Activated CD4-positive, alpha-beta T cell treated with anti-CD3 and anti-CD28 coated beads, Interleukin-2, amount 50 U/mL, for 4 hours (primary cell): ENCODE measurements around the gene HPSE2.
"Not testable (repeated sequence)": the region's sequence is repeated elsewhere in the genome, so short reads cannot be mapped to it uniquely, and the experiment has no call there.

Experiments
- DNase-seq, 2 experiments: peaks; one replicate each; pipeline ENCODE4 v3.0.0-alpha.2; 2020

HPSE2 gene

GRCh38 chr10:99235658-99236626 lies at the start of gene HPSE2:
Gene HPSE2, minus strand, starts transcription at chr10:99235852.
- DNase-seq: no peak

DNA sequence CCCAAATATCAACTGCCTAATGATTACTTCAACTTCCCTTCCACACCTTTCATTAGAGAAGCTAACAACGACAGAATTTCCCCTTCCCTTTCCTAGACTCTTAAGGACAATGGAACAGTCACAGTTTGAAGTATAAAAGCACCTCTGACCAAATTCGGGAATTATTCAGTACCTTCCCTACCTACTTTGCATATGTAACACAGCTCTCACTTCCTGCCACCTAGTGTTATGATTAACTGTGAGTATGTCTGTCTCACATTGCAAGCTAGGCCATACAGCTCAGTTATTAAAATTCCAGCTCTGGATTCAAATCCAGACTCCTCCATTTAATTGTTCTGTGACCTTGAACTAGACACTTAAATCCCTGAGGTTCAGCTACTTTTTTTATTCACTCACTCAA lies 44.8 kb upstream of the HPSE2 start:
- DNase-seq: no peak

- no peak for DNase-seq
These were observed 44.0 kb upstream of the HPSE2 start for GRCh38 chr10:99279626-99280111.

DNA sequence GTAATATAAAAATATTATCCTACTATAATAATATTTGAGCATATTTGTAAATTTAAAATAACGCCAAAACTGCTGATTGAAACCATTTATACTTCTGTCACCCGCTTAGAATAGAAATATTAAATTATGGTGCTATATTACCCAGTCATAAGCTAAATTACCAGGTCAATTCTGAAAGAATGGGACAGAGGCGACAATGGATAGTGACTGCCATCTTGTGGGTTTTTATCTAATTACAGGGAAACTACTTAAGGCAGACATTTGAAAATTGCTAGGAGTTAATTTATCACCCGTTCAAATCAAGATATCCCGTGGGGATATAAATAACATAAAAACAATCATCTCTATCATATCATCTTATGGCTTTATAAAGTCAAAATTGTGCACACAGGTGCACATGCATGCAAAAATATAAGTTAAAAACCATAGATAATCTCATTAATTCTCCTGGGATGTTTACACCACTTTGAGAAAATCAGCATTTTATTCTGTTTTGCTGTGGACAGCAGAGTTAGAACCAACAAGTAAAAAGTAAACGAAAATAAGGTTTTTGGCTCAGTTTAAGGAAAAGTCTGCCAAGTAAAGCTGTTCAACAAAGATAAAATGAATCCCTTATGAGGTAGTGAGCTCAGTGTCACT lies 41.3 kb upstream of the HPSE2 start:
- no peak for DNase-seq

GRCh38 chr10:99266383-99266782 lies 30.7 kb upstream of the HPSE2 start:
- no peak for DNase-seq

GRCh38 chr10:99248824-99249223 lies 13.2 kb upstream of the HPSE2 start:
- DNase-seq: no peak

GRCh38 chr10:99247893-99248292 lies 12.2 kb upstream of the HPSE2 start:
- not testable (repeated sequence) for DNase-seq

DNA sequence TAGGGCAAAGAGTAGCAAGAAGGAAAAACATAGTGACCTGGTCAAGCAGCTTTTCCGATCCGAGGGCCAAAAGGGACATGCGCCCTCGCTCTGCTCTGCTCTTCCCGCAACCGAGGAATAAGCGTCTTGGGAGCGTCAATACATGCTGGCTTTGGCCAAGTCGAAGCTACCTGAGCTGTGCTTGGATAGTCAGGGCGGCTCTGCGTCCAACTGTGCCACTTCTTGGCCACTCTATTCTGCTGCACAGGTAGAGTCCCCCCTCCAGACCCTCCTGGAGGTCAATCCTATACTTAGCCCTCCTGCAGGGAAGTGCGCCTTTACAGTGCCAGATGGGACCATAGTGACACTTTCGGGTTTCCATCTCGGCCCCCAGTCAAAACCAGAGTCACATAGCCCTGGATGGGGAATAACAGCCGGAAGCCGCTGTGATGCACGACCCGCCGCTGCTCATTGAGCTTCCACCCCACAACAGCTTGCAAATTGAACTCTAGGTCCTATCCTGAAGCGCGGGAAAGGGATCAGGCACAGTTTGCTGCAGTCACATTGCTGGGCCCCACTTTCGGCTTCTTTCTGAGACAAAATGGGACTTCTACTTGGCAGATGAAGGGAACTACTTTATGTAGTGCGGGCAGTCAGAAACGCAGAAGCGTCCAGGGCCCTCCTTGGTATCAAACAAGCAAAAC lies 1.1 kb upstream of the HPSE2 start:
- no peak for DNase-seq

- no peak for DNase-seq
These were observed 628 bp downstream of the HPSE2 start for GRCh38 chr10:99234791-99235657.

GRCh38 chr10:99234041-99234790 lies 1.4 kb downstream of the HPSE2 start:
- DNase-seq: no peak

DNA sequence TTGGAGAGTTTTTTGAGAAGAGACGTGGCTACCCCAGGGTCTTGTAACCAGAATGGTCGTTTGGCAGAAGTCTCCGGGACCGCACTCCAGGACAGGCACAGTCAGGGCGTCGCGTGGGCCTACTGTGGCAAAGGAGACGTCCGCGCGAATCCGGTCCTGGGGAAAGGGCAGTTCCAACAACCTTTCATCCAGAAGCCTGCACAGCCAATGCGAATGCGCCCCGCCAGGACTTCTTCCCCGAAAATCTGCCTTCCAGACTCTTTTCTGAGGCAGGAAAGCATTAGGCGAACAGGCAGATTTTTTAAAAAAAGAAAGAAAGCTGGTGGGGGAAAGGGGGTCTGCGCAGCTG lies 2.0 kb downstream of the HPSE2 start:
- DNase-seq: no peak

- no peak for DNase-seq
These were observed 2.5 kb downstream of the HPSE2 start for GRCh38 chr10:99233000-99233688.

GRCh38 chr10:99232360-99232999 lies 3.2 kb downstream of the HPSE2 start:
- DNase-seq: no peak

DNA sequence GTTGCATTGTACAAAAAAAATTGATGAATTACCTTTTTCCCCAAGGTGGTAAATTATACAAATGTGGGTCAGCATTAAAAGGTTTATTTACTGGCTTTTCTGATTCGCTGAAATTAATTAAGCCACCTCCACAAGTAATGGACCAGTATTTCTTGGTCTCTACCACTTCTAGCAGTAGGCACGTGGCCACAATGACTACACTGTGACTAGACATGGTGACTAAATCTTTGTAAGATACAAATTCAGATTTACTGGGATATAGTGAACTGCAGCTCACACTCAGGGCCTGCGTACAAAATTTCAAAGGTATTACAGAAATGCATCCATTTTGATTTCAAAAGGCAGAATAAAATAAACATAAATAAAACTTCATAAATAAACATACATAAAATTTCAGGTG lies 10.9 kb downstream of the HPSE2 start:
- DNase-seq: no peak

DNA sequence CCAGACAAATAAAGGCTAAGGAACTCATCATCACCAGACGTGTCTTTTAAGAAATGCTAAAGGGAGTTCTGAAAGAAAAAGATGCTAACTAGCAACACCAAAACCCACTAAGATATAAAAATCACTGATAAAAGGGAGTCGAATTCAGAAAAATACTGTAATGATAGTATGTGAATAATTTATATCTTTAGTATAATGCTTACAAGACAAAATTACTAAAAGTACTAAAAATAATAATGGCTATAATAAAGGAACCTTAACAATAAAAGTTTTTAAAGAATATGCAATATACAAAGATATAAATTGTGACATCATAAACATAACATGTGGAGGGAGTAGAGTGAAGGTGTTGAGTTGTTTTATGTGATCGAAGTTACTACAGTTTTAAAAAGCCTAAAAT lies 28.3 kb downstream of the HPSE2 start:
- DNase-seq: no peak

DNA sequence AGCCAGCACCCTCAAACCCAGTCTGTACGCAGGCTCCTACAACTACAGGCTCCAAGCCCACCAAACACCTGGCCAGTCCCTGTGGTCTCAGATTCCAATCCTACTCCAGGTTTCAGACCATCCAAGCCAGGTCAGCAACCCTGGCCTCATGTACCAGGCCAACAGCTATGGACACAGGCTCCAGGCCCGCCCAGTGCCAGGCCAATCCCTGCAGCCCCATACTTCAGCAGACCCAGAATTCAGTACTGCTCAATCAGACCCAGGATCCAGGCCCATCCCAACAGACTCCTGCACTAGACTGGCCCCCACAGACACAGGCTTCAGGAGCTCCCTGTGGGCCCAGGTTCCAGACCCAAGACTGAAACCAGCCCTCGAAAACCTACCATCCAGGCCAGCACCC lies 32.3 kb downstream of the HPSE2 start:
- DNase-seq: no peak

DNA sequence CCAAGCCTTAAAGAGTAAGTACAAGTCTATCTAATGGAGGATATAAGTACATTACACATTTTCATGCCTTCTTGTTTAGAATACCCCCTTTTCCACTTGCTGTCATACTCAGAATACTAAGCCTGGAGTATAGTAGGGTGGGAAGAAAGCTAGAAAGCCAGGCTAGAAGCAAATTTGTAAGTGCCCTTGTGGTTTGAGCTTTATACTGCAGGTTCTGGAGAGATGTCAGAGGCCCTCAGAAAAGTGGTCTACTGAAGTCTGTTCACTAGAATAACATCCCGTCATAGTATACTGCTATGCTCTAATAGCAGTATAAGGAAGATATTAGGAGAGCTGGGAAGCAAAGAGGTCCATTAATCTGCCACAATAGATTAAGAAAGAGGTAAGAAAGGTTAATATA lies 62.7 kb downstream of the HPSE2 start:
- DNase-seq: no peak

DNA sequence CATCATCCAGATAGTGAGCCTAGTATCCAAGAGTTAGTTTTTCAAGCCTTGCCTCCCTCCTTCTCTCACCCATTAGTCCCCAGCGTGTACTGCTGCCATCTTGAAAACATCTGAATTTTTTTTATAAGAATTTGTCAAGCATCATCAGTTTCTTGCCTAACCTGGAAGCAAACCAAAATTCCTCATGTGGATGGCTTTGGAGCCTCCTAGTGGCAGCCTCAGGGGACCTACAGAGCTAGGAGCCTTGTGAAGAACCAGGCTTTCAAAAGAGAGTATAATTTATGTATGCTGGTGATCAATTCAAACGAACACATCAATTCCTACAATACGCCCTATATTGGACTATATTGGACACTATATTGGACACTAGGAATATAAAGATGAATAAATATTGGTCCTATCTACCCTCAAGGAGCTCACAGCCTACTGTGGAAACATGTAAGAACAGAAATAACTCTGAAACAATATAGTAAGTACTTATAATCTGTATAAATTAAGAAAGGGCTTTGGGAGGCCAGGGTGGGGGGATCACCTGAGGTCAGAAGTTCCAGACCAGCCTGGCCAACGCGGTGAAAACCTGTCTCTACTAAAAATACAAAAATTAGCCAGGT lies 63.4 kb downstream of the HPSE2 start:
- DNase-seq: no peak

GRCh38 chr10:99170116-99170675 lies 65.5 kb downstream of the HPSE2 start:
- DNase-seq: no peak

DNA sequence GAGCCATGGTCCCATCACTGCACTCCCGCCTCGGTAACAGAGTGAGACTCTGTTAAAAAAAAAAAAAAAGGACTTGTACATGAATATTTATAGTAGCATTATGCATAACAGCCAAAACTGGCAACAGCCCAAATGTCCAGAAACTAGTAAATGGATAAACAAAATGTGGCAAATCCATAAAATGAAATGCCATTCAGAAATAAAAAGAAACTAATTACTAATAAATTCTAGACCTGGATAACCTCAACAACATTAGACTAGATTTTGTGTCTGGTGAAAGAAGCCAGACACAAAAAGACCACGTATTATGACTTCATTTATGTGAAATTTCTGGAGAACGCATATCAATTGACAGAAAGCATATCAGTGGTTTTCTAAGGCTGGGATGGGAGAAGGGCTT lies 74.5 kb downstream of the HPSE2 start:
- no peak for DNase-seq
